Ramos (cell line): ENCODE measurements around the gene RAD51B.

ENCODE experiments used
- in situ Hi-C: fragments of 300-500 bp; cut with MboI; formaldehyde crosslinking; loops from one replicate; pipeline ENCODE4 v1.14.3; 2022; ENCODE audit warnings: low sequenced_read_pairs; ENCODE audit not compliant: unreplicated experiment

RAD51B gene

GRCh38 chr14:68712703-68713370 lies 893.3 kb downstream of the RAD51B start:
- in situ Hi-C loops = no loop called here

GRCh38 chr14:68713782-68714181 lies 894.2 kb downstream of the RAD51B start:
- in situ Hi-C loops = no loop called here

DNA sequence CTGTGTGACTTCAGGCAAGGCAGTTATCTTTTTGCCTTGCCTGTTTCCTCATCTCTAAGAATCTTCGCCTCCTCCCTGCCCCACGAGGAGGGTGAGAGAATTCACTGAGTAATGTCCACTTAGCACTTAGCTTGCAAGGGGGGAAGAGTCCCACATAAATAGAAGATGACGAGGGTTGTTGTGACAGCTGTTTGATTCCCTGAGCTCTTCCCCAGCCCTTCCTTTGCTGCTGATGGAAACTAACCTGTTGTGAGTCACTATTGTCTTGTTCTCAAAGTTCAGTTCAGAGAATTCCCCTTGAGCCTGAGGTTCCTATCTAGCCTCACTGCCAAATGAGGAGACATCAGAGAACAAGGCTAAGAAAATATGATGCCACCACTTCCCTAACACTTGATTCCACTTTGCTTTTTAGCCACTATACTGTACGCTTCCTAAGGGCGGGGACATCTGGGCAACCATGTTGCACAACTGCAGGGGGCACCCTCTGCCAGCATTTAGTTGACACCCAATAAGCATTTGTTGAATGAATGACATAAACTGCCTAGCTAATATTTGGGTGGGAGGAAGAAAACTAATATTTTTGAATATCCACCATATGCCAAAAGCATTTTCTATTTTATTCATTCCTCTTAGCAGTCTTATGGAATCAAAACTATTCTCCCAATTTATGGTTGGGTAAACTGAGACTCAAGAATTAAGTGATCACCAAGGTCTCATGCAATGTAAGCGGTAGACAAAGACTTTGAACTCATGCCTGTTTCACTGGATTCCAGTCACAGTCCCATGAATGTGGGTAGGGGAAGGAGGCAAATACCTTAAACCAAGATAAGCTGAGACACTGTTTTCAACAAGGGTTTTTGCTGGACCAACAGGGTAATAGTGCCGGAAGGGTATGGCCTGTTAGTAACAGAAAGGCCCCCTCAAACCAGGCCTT lies 895.7 kb downstream of the RAD51B start:
- in situ Hi-C loops = no loop called here

GRCh38 chr14:68716698-68717097 lies 897.1 kb downstream of the RAD51B start:
- in situ Hi-C loops = no loop called here

- in situ Hi-C loops = no loop called here
Observed at GRCh38 chr14:68718023-68718990, 898.7 kb downstream of the RAD51B start.

- in situ Hi-C loops = no loop called here
Observed at GRCh38 chr14:68719634-68720384, 900.2 kb downstream of the RAD51B start.

DNA sequence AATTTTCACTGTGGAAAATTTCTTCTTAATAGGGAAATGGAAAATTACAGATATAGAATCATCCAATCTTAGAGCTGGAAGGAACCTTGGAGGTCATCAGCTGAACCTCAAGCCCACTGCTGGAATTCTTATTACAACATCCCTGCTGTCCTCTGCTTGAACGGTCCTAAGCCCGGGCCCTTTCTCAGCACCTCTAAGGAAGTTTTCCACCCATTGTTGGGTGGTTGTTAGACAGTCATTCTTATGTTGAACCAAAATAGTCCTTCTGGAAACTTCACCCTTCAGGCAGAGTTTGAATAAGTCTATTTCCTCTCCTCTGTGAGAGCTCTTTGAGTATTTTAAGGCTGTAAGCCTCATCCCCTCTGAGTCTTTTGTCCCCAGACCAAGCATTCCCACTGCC lies 902.6 kb downstream of the RAD51B start:
- in situ Hi-C loops = no loop called here

- in situ Hi-C loops = no loop called here
Observed at GRCh38 chr14:68722968-68723566, 903.5 kb downstream of the RAD51B start.

- in situ Hi-C loops = no loop called here
Observed at GRCh38 chr14:68723808-68724268, 904.3 kb downstream of the RAD51B start.

GRCh38 chr14:68724914-68725313 lies 905.3 kb downstream of the RAD51B start:
- in situ Hi-C loops = no loop called here

DNA sequence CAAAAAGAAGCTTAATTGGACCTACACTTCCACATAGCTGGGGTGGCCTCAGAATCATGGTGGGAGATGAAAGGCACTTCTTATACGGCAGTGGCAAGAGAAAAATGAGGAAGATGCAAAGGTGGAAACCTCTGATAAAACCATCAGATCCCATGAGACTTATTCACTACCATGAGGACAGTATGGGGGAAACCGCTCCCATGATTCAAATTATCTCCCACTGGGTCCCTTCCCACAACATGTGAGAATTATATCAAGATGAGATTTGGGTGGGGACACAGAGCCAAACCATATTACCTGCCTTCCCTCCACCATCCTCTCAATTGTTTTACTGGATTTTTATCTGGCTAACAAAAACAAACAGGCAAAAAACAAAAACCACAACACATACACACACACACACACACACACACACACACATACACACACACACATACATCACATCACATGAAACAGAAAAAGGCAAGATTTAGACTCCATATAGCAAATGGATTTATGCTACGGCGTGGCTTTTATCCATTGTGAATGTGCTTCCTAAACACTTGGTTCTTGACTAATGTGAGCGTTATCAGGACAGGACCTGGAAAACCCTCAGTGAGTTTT lies 906.6 kb downstream of the RAD51B start:
- in situ Hi-C loops = no loop called here

- in situ Hi-C loops = no loop called here
Observed at GRCh38 chr14:68727315-68728047, 907.9 kb downstream of the RAD51B start.

GRCh38 chr14:68728342-68729106 lies 908.9 kb downstream of the RAD51B start:
- in situ Hi-C loops = no loop called here

DNA sequence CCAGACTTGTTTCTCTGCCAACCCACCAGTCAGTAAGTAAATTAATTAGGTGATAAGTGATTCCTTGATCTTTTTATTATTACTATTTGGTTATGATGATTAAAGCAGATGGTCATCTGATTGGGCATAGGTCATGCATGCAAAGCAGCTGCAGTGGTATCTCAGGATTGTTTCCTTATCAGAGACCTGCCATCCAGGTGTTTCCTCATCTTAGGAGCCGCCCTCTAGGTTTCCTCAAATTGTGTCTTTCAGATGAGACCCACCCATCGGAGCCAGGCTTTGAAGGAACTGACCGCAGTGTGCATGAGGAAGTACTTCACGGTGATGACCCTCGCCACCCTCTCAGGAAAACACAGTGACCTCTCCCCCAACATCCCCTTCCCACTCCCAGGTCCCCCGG lies 910.0 kb downstream of the RAD51B start:
- in situ Hi-C loops = no loop called here

DNA sequence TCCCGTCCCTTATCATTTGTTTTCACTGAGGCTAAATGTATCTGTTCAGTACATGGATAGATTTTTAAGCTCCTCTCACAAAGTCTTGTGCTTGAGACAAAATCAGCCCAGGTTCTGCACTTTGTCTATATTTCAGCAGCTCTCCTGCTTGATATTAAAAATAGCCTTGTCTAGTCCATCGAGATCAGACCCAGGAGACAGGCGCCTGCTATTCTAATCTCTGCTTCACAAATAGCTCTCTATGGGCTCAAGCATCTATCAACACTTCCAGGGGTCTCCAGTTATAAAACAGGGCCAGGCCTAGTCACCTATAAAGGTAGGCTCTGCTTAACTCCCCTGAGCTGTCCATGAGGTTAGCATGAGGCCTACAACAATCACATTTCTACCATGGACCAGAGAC lies 910.8 kb downstream of the RAD51B start:
- in situ Hi-C loops = no loop called here

DNA sequence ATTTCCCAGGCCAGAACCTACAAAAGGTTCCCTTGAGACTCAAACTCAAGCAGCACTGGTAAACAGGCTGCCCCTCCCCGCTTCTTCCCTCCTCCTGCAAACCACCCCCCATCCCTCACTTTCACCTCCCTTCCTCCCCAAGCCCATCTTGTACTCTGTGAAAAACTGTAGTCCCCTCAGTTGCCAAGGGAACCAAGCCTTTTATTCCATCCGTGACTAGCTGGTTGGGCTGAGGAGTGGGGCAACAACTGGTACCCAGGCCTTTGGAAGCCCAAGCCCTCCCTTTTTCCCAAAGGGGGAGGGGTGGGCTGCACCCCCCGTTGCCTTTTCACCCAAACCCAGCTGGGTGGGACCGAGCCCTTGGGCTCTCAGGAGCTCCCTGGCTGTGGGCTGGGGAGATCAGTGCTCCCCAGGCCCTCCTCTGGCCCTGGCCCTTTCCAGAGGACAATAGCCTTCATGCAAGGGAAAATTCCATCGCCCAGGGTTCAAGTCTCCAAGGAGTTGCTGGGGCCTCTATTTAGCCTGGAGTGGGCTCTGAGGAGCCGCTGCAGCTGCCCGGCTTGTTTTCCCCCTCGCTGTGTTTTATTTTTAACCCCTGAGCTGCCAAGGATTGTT lies 911.3 kb downstream of the RAD51B start:
- in situ Hi-C loops = no loop called here
